ENCODE data around the gene ZMIZ2. TPM values are rescaled to one million over a fixed set of nuclear protein-coding genes. Genes with fewer than 3 reads are reported as not detected.

Gene ZMIZ2
- total RNA-seq, 1 donor from 2014 or later = 62.2 TPM

Other genes with a start within 250 kb of the ZMIZ2 start
- 0.05 TPM for gene NPC1L1, start 207.5 kb upstream of the ZMIZ2 start, total RNA-seq
- gene DDX56, start 174.9 kb upstream of the ZMIZ2 start, total RNA-seq = 29.6 TPM
- 49.7 TPM for gene TMED4, start 166.6 kb upstream of the ZMIZ2 start, total RNA-seq
- 679 TPM for gene OGDH, start 142.2 kb upstream of the ZMIZ2 start, total RNA-seq
- 524 TPM for gene PPIA, start 47.8 kb downstream of the ZMIZ2 start, total RNA-seq
- 229 TPM for gene H2AZ2, start 99.2 kb downstream of the ZMIZ2 start, total RNA-seq
- gene PURB, start 136.7 kb downstream of the ZMIZ2 start, total RNA-seq = 13.8 TPM
- 1.9 TPM for gene MYO1G, start 230.2 kb downstream of the ZMIZ2 start, total RNA-seq